Measurements from ENCODE around the gene CTNNA1.

CTNNA1 gene

DNA sequence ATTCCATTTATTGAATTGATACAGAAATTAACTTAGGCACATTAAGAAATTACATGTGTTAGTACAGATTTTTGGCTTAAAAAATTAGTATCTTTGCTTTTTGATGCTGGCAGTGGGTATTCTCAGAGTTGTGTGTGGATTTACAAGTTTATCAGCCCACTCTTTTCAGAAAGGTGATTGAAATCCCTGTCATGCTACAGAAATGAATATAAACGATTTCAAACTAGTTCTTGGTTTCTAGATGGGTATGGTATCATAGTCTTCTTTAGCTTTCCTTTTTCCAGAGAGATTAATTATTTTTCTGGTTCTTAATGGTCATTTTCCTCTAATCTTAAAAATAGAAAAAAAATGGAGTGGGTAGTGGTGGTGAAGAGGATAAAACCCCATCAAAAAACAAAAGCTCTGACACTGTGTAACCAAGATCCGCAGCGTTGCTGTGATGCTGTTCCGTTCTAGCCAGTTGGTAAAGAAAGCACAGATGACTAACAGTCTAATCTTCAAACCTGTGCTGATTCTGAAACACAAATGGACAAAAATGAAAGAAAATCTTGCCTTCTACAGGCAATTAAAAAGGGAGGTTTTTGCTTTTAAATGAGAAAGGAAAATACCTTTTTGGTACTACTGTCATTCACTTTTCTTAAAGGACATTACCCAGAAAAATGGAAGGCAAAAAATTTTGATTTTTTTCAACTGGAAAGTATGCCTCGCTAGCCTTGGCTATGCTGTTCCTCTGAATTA is 116.7 kb downstream of the CTNNA1 start:
- DNase-seq, result no peak

DNA sequence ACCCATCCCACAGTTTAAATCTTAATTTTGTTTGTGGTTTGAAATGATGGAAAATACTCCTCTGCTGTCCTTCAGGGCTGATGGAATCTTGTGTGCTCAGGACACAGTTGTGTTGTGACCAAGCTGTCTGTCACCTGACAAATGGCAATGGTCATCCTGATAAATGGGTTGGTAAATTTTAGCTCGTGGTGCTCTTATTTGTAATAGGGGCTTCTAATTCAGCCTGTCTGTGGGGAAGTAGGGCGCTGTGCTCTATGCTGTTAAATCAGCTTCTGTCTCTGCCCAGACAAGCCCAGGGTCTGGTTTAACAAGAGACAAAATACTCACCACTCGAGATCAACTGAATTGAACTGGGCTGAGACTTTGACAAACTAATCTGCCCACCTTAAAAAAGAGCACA is 117.4 kb downstream of the CTNNA1 start:
- DNase-seq, result no peak

DNA sequence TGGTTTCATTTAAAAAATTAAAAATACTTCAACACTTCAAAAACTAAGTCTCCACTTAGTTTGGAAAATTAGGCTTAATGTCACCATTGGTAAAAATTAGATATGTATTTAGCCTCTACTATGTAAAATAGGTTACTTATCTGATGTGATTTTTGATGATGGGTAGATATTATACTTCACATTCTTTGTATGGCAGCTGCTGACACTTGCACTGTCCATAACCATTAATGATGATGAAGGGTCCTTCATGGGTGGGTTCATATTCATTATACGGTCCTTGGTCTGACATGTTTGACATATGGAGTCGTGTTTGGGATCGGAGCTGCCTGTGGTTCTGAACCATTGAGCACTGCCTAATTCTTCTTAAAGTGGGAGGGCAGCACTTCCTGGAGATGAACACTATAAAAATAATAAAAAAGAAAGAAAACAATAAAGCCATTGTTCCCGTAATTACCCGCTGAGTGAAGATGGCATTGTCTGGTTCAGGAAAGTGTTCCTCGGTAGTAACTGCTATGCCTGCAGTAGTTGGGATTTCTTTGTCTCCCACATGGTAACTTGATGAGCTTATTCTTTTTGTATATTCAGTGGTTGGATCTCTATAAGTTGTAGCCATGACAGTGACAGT is 119.7 kb downstream of the CTNNA1 start:
- no peak for DNase-seq

DNA sequence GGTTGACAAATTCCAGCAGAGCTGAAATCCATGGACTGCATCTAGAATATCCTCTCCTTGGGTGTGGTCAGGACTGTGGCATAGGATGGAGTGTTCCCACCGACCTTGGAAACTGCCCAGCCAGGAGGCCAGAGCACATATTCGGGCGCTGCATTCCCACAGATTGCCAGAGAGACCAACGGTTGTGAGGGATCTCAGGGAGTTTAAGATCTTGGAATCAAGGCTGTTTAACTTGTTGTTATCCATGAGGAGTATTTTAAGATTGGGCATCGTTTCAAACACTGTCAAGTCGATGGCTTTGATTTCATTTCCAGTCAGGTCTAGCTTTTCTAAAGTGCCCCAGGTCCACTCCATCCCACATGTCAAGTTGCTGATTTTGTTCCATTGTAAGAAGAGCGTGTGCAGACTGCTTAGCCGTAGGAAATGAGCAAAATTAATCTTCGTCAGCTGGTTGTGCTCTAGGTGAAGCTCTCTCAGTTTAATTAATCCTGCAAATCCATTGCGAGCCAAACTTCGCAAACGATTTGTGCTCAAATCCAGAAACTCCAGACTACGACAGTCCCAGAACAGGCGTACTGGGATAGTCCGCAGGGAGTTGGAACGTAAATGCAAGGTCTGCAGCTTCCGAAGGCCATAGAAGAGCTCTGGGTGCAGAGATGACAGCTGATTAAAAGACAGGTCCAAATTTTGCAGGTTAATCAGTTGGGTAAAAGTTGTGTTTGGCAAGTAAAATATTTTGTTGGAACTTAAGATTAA is 120.4 kb downstream of the CTNNA1 start:
- DNase-seq, result no peak

DNA sequence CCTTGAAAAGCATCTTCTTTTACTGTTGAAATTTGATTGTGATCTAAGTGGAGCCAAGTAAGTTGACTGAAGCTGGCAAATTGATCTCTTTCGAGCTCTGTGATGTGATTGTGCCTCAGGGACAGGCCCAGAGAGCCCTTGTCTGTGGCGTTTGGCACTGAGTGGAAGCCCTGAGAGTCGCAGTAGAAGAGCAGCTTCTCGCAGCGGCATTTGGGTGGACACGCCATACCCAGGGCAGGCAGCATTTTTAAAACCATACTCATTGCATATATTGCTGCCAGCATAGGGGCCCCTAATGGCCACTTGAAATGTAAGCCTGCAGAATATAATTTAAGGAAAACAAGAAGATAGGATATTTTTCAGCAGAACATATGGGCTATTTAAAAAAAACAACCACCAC is 121.0 kb downstream of the CTNNA1 start:
- DNase-seq, result no peak

DNA sequence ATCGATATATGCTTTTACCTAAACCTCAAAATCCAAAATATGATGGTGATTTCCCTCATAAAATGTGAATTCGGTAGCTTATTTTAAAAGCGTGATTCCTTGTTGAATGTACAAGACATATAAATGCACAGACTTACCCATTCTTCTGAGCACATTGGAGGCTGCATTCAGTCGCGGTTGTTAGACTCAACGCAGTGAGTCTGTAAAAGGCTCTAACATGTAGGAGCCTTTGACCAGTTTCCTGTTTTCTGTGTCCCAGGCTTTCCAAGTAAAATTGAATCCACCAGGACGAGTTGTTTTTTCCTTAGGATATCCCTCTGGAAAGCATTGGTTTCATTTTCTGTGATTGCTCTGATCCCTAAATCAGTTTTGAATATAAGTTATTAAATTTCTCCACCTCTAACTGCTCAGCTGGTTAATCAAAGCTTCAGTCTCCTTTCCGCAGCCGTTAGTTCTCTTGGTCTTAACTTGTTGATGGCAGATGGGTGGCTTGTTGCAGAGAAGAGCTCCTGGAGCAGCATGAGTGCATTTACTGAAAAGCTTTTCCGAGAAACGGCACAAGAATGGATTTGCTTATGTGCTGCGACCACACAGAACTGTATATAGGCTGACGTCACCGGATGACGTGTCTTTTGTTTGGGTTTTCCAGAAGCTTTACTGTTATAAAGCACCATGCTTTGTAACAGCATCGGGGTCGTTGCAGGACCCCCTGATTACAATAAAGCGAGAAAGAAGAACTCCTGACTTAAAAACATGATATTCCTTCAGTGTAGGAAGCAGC is 121.7 kb downstream of the CTNNA1 start, which contains the start of gene LRRTM2:
LRRTM2 (minus strand) TSS at position 565 of the 781 bp plus-strand sequence; CDS start at position 141, 424 bp downstream.
- no peak for DNase-seq

DNA sequence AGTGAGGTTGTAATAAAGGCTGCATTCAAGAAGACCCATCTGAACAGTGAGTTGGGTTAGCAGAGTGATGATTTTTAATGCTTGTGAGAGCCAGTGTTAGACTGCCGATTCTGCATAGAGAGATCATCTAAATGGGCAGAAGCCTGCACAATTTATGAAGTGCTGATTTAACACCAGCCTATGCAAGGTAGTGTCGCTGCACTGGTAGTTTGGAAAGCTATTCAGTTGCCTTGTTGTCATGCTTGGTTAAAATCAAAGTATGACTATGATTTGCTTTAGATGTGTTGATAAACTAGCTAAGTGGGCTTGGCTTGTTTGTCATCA is 122.3 kb downstream of the CTNNA1 start:
- no peak for DNase-seq

DNA sequence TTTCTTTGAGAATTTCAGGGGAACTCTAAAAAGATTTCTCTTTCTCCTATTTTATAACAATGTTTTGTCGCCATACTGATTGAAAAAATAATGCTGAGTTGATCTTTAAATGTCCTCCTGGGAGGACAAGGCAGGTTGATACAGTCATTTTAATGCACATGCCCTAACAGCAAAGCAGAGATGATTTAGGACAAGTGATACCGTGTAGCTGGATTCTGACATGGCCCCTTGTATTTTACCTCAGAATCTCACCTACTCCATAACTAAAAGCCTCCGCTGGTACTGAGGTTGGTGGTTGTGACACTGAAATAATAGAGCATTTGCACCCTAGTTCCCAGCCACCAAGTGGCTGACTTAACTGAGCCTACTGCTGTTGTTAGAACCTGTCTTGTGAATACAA is 122.7 kb downstream of the CTNNA1 start:
- DNase-seq, result no peak

DNA sequence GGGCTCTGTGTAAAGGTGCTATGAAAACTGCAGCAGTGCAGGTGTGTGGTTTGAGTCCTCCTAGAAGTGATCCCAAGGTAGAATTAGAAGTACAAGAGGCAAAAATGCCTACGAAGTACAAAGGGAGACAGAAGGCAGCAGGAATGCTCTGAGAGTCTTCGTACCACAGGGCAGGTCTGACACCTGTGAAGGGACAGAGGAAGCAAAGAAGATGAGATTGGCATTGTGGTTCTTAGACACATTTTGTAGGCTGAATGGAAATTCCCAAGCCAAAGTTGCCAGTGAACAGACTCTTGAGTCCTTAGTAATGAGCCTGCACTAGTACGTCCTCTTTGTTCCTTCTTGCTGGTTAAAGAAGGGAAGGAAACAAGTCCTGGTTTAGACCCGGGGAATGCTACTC is 123.6 kb downstream of the CTNNA1 start:
- no peak for DNase-seq

DNA sequence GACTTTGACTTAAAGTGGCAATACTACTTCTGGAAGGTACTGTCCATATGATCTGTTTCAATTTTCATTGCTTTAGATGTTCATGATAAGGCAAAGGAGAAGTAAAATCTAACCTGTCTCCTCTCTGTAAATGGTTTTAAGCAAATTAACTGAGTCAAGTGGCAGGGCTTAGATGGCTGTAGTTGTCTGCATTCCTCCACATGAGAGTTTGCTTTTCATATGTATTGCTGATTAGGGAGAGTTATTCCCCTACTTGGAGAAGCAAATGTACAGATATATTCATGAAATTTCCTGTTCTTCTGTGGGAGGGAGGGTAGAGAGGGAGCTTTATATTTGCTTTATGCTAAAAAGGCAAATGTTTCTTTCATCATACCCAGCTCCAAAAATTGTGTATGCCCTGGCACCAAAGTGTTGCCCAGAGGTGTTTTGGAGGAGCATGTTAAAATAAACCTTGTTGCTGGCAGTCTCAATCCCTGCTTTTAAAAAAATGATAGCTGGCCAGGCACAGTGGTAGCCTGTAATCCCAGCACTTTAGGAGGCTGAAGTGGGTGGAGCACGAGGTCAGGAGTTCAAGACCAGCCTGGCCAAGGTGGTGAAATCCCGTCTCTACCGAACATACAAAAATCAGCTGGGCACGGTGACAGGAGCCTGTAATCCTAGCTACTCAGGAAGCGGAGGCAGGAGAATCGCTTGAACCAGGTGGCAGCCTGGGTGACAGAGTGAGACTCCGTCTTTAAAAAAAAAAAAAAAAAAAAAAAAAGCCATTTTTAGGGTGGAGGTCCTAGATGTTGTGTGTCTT is 125.4 kb downstream of the CTNNA1 start:
- no peak for DNase-seq

DNA sequence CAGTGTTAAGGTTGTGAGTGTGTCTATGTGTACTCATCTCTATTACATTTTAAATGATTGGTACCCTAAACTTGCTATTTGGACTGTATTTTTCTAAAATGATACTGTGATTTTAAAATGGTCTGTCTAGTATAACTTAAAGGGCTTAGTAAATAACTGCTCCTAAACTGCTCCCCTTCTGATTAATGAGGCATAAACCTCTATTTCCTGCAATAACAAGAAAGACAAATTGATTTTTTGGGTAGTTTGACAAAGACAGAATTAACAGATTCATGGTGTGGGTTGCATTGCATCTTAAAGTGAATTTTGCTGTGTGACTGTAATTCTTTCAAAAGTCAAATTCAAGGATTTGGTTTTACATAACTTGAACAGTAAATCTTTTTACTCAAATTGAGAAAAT is 130.0 kb downstream of the CTNNA1 start:
- DNase-seq, result no peak

DNA sequence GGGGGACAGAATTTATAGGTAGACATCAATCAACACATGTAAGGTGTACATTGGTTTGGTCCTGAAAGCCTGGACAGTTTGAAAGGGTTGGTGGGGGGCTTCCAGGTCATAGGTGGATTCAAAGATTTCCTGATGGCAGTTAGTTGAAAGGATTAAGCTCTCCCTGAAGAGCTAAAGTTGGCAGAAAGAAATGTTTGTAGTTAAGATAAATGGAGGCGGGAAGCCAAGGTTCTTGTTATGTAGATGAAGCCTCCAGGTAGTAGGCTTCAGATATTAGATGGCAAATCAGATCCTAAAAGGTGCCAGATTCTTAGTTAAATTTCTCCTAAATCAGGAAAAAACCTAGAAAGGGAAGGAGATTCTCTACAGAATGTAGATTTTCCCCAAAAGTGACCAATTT is 130.9 kb downstream of the CTNNA1 start:
- DNase-seq, result no peak

DNA sequence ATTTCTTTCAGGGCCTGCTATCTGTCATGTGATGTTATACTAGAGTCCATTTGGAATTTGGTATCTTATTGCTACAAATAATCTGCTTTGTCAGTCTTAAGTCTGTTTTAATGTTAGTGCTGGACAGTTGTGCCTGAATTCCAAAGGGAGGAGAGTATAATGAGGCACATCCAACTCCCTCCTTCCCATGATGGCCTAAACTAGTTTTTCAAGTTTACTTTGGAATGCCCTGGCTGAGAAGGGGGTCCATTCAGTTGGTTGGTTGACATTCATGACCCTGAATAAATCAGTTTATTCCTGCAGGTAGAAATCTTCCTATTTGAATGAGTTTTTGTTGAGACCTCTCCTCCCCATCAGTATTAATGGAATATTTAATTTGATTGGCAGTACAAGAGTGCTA is 131.3 kb downstream of the CTNNA1 start:
- no peak for DNase-seq

DNA sequence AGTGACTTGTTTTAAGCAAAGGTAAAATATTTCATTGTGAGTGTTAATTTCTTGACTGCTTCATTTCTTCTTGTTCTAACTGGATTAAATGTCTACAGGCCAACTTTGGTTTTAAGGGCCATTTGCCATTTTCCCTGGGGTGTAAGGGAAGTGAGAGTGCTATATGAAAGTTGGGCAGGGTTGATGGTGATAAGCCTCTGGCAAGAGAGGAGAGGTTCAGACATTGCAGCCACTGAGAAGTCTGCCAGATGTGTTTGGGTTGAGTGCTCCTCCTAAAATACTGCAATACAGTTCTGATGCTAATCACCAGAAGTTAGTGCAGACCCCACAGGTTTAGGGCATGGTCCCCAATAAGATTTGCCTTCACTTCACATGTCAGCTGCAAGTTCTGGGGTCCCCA is 136.8 kb downstream of the CTNNA1 start:
- no peak for DNase-seq

DNA sequence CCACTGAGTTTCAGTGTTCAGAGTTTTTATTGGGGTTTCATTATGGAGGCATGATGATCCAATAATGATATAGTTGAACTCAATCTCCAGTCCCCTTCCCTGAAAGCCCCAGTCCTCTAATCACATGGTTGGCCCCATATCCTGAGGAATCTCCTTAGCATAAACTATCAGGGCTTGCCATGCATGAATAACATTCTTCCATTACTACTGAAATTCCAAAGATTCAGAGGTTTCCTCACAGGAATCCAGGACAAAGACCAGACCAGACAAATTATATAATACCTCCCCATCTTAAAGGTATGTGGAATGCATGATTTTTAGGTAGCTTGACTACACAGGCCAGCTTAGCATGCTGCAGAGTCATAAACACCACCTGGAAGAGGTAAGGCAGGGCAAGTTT is 137.4 kb downstream of the CTNNA1 start:
- no peak for DNase-seq

DNA sequence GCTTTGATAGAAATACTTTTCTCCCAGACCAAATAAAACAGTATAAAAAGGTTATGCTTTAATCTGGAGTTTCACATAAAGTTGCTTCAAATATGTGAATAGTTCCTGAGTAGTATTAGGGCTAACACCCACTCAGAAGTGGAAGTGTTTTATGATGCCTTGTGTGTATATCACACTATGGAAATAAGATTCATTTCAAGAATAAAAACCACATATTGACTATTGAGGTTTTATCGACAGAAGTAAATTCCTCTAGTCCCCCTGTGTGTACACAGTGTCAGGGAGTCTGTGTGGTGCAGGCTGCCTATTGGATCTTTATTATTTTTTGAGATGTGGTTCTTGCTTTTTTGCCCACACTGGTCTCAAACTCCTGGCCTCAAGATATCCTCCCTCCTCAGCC is 142.7 kb downstream of the CTNNA1 start:
- DNase-seq, result no peak

DNA sequence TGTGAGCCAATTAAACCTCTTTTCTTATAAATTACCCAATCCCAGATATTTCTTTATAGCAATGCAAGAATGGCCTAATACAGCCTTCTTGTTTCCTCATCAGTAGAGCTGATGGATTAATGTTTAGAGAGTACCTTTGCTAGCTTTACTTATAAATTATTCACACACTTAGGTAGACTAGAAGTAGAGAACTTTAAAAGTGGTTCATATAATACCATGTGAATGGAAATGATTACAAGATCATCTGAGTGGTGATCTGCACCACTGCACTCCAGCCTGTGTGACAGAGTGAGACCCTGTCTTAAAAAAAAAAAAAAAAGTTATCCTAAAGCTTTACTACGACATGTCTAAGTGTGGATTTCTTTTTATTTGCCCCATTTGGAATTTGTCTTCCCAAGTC is 145.1 kb downstream of the CTNNA1 start:
- DNase-seq, result no peak

DNA sequence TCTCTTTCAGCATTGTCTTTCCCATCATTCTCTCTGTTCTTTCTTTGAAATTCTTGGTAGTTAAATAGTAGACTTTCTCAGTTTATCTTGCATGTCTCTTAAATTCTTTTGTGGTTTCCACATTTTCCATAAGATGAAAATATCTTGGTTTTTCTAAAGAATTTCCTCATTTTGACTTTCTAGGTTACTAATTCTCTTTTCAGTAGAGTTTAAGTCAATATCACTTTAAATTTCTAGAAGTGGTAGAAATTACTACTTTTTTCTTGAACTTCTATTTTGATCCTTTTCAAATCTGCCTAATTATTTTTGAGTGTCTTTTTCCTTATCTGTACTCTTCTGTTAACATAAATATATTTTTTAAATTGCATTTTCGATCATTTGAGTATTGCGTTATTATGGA is 145.5 kb downstream of the CTNNA1 start:
- DNase-seq, result no peak

DNA sequence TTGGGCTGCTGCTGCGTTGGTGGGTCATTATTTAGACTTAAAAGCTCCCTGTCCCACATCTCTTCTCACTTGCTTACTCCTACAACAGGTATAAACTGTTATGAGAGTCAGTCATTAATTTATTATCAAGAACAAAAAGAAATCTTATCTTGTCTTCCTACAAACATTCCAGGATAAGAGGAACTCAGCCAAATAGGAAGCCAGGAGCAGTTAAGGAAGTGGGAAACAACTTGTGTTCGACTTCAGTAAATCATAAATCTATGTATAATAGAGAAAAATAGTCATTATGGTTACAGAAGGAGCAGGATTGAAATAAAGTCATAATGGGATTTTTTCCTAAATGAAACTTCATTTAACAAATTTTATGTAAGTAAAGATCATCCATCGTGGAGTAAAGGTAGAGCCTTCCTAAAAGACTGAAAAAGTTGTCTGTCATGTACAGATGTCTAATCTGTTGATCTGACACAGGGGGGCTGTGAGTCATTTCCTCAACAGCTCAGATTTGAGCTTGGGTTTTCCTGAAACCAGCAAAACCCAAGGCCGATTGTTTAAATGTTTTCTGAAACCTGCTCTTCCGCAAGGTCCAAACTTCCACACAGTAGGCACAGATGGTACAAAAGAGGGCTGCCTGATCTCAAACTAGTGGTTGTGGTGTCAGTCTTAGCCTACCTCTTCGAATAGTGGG is 147.2 kb downstream of the CTNNA1 start:
- no peak for DNase-seq

DNA sequence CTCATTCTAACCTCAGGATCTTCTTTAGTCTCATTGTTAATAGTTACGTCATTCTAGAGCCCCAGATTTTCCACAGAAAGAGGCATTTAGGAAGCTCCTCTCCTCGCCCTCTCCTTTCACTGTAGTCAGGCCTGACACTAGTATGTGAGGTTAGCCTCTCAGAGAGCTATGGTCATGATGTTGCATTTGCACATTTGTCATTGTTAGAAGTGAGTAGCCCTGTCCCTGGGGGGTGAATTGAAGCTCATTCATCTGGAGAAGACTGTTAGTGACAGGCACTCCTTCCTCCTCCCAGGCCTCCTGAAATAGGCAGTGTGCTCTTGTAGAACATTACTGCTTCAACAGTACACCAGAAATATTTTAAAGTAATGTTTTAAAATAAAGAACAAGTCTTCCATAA is 148.5 kb downstream of the CTNNA1 start:
- no peak for DNase-seq

DNA sequence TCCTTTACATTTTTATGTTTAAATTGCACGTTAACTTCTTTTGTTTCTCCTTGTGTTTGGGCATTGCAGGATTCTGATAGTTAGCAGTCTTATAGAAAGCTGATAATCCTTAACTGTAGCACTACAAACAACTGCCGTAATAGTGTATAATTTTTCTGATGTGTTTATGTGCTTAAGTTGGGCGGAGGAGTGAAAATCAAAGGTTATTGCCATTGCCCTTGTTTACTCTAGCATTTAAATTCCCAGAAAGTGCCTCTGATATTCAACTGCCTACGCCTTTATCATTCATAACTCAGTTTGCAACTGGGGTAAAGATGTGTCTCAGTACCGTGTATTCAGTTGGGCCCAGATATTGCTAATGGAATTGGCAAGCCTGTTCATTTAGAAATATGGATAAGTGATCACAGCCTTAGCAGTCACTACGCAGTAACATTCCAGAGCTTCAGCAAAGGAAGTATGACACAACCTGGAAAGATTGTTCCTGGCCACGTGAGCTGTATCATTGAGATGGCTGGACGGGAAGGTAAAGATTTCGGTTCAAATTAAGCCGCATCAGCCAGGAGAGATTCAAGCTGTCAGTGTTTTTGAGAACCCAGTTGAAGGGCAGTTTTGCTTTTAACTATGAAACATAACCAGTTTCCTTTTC is 150.0 kb downstream of the CTNNA1 start:
- no peak for DNase-seq

All from AML-193 (cell line).